Stimulated activated CD8-positive, alpha-beta memory T cell treated with anti-CD3 and anti-CD28 coated beads, Interleukin-15, amount 100 ng/mL, for 4 hours (primary cell): Measurements from ENCODE around the gene BICC1.

Experiments
- DNase-seq, 2 donors: peaks; one replicate each; pipeline ENCODE4 v3.0.0-alpha.2; 2020; ENCODE audit warnings: low read depth in 2 of 2

The BICC1 gene

DNA sequence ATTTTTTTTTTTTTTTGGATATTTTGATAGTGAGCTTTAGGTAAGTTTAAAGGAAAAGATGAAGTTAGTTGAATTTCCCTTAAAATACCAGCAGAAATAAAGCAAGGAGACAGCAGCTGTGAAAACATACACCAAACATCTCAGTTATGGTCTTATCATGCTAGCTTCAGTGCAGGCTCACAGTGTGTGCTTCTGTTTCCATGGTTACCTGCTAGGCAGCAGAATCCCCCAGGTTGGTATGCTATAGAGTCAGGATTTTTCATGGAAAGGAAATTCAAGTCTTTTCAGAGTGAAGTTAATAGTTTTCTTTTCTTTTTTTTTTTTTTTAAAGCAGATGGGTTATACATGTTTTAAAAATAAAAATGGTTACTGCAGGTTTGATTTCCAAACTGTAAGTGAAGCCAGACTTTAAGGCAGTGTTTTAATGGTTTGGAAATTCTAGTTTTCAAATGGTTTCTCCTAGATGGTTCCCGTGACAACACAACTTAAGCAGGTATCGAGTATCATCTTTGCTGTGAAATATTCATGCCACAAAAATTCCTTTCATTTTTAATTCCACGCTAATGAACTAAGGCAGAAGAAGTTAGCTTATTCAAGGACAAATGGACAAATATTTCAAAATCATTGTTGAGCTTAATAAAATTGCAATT lies 230.9 kb downstream of the BICC1 start:
- no peak for DNase-seq

DNA sequence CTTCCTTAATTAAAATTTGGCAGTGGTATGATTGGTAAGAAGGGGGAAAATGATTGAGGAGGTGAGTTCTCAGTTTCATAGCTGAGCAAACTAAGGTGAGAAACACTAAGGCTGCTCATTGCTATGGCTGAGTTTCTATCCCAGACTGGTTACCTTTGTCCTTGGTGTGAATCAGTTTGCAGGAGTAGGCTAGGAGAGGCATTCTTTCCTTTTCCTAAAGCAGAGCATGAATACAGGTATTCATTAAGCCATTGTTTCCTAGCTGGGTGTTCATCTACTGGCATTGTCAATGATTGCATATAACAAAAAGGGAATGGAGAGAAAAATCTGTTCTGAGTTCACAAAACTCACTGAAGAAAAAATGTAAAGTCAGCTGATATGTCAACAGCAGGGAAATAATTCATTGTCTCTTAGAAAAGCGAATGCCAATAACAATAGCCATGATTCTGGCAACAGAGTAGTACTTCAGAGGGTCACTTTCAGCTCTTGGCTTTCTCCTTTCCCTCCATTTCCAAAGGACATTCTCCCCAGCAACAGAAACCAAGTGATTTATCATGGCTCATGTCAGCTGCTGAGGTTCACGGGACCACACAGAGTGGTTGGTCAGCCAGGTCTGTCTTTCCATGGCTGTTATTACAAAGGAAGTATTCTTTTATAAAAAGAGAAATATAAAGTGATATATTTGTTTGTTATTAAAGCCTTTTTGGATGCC lies 234.0 kb downstream of the BICC1 start:
- no peak for DNase-seq

DNA sequence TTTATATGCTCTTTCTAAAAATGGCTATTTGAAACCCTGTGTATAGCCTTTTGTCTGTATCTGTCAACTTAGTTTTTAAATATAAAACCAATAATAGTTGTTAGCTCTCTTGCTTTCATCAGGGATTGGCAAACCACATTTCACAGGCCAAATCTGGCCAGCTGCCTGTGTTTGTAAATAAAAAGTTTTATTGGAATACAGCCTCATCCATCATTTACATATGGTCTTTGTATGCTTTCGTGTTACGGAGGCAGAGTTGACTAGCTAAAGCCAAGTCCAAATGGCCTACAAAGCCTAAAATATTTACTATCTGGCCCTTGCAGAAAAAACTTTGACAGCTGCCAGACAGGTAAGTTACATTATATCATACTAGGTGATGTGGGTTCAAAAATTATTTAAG lies 235.0 kb downstream of the BICC1 start:
- no peak for DNase-seq

DNA sequence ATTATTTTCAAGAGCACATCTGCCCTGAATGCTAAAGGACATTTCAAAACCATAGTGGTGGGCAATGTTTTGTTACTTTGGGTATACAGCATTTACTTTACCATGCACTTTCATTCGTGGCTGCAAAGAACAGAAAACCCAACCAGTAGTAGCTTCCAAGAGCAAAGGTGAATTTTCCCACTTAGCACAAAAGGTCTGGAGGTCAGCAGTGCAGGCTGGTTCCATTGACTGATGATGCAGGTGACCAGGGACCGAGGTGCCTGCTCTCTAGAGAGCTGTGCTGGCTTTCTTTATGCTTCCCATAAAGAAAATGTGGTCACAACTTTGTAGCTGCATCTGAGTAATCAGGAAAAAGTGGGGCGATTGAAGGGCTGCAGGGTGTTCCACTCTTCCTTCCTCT lies 240.0 kb downstream of the BICC1 start:
- no peak for DNase-seq

DNA sequence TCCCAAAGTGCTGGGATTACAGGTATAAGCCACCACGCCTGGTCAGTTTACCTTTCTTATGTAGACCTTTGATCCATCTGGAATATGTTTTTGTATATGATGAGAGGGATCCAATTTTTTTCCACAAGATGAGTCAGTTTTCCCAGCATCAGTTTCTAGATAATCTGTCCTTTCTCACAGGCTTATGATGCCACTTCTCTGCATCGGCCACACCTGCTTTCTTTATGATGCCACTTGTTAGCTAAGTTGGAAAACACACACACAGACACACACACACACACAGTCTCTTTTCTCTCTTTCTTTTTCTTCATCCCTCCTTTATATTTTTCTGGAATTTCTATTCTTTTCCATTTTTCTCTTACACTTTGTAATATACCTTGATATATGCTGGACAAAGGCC lies 240.8 kb downstream of the BICC1 start:
- DNase-seq, result no peak

DNA sequence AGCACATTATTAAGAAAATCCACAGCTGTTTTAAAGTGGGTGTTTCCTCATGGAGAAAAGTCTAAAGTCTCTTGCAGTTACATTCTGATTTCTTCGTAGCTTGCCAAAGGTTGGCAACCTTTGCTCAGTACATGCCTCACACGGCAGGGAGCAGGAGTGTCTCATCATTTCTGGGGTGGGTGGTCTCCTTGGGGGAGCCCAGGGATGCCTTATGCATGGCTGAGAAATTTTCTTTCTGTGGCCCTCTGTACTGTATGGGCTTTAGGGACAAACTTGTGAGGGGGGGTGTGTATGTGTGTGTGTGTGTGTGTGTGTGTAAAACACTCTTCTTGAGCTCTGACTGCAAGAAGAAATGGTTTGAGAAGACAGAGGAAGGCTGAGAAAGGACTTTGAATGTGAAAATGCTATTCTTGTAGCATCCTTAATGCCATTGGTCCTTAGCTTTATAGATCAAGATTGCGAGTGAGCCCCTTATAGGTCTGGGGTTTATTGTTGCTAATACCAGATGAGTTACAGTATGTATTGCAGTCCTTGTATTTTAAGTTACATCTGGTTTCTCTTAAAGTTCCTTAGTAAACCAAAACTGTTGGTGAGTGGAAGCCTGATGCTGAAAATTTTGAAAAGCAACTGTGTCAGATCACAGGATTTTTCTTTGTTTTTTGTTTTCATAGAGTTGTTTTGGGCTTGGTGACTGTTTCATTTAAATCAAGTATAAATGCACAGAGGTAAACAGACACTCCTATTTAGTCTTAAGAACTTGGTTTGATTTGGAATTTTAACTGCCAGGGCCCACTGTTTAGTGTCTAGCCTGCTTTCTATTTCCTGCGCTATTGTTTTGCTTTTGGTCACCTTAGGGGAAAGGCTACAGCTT lies 242.0 kb downstream of the BICC1 start:
- DNase-seq, result no peak

DNA sequence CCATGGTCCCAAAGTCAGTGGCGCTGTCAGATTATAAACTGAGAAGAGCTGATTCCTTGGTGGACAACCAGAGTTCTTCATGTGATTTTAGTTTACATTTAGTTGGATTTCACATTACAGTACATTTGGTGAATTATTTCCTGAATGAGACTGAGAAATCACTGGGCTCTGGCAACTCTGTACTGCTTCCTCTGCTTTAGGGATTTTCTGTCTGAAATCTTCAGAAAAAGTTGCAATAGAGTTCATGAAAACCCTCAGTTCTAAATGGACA lies 242.6 kb downstream of the BICC1 start:
- DNase-seq, result no peak

DNA sequence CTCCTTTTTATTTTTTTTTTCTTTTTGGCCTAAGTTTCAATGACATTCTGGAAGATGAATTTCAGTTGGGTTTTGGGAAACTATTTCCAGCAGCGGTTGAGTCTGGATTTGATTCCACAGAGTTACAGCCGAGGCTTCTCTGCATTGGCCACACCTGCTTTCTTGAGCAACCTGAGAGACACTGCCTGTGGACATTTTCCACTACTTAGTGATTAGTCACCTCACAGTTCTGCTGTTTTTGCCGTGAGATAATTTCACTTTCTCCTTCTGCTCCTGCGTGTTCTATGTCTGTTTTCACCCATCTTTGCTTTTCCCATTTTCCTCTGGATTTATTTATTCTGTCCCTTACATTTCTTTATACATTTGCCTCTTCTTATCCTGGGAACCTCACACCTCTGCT lies 243.0 kb downstream of the BICC1 start:
- DNase-seq, result no peak

DNA sequence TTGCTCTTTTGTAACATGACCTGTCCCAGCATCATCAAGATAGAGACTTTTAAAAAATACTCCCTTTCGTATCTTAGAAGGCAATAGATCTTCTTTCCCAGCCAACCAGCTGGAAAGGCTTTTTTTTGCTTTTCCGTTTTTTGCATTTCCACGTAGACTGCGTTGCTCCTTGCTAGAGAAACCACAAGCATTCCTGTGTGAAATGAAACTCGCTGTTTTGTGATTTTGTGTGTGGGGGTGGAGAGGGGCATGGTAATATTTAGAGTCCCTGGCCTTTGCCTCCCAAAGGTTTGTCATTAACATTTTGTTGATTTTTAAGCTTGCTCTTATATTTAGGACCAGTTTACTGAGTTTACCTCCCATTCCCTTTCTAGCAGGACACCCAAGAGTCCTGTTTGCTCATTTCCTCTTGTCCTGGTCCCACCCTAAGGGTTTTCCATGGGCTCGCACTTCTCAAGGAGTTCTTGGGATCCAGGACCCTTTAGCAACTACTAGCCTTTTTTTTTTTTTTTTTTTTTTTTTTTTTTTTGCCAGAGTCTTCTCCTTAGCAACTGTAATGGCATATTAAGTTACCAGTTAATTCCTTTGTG lies 243.6 kb downstream of the BICC1 start:
- no peak for DNase-seq

DNA sequence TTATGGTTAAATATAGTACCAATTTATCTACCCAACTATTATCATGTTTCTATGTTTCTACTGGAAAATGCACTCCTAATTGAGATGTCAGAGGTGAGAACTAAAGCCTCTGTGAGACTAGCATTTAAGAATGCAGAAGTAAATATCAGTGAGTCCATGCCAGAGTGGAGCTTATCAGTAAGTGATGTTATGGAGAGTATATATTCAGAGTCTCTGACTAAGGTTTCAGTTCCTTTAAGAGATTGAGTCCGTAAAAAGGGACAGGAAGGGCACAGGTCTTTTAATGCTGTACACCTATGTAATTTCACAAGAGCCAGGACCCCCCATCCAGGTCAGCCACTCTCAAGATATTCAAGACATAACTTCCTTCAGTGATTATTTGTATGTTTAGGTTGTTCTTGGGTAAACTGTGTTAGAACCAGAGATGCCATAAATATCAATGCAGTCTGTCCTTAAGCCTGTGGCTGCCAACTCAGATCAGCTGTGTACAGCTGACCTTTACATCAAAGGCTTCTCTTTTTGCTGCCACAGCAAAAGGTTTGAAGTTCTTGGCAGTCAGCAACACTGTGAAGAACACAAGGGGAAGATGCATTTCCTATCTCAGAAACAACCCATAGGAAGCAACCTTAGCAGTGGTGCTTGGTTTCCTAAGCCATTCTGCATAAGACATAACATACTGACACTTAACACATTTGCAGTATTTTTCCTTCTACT lies 244.8 kb downstream of the BICC1 start:
- DNase-seq, result no peak

DNA sequence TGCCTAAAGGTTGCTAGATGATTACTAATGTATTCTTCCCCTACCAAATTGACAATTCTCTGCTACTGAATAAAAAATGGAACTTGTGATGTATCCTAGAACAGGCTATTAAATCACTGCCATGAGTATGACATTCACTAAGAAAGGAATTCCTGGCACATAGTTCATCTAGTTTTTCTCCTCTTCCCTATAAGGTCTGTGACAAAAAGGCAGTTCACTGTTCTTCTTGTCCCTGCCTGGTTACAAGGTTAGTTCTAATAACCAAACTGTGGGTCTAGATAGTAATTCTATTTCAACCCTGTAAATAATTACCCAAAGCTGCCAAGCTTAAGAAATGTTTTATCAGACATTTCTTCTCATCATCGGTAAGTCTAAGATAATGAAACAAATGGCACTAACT lies 245.6 kb downstream of the BICC1 start:
- no peak for DNase-seq

DNA sequence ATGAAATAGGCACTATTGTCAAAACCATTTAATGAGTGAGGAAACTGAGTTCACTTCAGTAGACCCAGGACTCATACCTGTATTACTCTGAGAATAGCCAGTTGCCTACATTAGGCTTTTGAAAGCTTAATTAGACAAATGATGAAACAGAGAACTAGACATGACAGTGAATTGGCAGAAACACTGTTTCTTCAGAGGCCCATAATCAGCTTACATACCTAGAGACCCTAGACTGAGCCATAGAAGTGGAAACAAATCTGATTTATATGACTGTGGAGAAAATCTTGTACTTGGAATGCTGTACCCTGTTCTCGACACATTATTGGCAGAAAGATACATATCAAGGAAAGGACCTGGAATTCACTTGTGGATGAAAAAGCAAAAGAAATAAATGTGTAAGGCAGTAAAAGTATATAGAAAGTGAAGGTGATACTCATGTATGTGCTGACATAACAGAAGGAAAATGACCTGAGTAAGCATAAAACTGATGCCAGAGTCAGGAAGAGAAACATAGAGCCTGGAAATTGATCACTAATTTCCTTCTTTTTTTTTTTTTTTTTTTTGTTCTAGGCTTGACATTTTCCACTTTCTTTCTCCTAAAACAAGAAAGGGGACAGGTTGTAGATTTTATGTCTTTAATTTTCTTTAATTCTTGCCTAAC lies 251.5 kb downstream of the BICC1 start:
- DNase-seq, result no peak

DNA sequence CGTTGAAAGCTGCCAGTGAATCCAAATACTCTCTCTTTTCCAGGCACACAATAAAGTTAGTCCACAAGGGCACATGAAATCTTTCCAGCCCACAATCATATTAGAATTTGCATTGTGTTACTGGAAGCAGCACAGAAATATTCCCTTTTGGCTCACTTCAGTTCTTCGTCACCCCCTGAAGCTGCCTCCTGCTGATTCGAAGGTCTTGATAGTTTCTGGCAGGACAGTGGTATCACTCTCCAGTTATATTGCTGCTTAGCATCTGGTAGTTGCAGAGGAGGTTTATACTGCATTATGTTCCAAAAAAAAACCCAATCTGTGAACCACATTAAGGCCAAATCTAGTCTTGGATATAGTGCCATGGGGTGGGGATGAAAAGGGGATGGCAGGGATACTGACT lies 253.2 kb downstream of the BICC1 start:
- no peak for DNase-seq

DNA sequence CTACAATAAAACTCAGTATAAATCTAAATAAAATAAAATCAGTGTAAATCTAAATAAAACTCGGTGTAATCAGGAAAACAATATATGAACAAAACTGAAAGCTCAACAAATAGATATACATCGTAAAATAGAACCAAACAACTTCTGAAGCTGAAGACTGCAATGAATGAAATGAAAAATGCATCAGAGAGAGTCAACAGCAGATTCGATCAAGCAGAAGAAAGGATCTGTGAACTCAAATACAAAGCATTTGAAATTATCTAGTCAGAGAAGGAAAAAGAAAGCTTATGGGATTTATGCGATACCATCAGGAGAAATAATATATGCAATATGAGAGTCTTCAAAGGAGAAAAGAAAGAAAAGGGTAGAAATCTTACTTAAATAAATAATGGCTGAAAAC lies 255.0 kb downstream of the BICC1 start:
- no peak for DNase-seq

DNA sequence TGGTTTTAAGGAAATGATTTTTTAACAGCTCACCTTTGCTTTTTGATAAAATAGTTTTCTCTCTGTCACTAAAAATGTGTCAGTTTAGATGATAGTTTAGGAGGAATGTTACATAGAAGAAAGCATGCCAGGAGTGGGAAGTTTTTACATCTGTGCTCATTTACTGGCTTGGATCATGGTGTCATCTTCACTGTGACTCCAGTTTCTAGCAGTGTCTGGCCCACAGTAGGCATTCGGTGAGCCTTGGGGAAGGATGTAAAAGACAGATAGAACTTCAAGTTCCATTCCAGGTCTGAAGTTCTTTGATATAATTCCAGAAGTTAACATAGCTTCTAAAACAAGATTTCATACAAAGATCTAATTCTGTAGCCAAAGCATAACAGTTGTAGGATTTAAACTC lies 259.2 kb downstream of the BICC1 start:
- DNase-seq, result no peak

DNA sequence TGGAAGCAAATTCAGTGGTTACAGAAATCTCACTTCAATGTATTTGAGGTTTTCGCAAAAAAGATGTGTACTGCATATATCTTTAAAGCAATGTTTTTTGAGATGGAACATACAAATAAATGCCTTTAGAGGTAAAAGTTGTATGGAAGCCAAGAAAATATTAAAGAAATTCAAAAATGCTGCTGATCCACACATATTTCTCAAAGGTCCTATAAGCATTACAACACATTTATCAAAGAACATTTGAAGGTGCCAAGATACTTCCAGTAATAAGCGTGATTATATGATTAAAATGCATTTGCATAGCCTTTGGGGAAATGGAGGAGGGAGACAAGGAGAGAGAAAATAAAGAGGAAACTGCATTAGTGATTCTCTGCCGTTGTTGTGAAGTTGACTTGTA lies 260.1 kb downstream of the BICC1 start:
- no peak for DNase-seq

DNA sequence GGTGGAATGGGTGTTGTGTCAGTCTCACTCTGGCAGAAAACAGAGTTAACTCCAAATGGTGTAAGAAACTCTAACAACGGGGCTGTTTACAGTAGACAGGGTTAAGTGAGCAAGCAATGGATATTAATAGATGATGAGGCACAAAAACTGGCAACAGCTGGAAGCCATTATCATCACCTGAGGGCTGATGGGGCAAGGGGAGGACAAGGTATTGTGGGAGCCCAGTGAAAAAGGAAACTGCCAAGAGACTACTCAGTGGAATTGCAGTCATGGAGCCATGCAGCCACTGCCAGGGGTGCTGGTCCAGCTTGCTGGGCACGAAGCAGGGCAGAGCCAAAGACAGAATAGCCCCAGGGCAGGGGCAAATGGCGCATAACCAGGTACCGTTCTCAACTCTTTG lies 260.7 kb downstream of the BICC1 start:
- DNase-seq, result no peak

DNA sequence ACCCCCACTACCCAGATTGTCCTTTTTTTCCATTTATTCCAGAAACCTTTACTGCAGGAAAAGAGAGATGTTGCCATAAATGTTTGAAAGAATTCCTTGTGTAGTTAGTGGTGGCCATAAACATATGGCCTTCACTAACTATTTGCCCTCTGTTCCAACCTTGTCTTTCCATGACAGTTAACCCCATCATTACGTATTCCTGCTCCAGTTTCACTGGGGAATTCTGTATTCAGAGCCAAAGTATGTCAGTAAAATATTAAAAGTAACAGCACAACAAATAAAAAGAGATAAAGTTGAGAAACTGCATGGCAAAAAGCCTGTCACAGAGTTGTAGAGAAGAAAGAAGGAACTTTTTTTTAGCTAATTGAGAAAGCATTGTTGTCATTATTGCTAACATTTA lies 261.3 kb downstream of the BICC1 start:
- no peak for DNase-seq

DNA sequence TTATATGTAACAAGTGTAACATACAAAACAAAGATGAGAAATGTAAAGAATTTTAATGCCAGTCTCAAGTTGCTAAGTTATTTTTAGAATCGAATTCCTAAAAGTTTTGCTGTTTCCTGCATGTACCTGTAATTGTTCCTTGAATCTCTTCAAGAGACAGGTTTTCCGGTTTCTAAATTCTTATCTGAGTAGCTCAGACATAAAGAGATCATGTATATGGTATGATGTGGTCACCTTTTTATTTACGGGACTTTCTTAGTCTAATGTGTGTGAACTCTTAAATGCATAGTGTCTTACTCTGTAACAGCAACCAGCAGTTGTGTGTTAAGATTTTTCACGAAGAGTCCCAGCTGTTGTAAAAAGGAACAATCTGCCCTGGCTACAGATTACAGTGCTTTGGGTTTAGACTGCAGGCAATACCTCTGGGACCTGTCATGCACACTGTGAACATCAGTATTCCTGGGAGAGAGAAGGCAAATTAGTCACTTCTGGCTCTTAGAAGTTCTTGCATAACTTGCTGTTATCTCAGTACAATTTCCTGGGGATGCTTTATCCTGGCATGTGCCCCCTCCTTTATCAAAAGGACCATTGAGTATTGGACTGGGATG lies 263.4 kb downstream of the BICC1 start:
- no peak for DNase-seq

DNA sequence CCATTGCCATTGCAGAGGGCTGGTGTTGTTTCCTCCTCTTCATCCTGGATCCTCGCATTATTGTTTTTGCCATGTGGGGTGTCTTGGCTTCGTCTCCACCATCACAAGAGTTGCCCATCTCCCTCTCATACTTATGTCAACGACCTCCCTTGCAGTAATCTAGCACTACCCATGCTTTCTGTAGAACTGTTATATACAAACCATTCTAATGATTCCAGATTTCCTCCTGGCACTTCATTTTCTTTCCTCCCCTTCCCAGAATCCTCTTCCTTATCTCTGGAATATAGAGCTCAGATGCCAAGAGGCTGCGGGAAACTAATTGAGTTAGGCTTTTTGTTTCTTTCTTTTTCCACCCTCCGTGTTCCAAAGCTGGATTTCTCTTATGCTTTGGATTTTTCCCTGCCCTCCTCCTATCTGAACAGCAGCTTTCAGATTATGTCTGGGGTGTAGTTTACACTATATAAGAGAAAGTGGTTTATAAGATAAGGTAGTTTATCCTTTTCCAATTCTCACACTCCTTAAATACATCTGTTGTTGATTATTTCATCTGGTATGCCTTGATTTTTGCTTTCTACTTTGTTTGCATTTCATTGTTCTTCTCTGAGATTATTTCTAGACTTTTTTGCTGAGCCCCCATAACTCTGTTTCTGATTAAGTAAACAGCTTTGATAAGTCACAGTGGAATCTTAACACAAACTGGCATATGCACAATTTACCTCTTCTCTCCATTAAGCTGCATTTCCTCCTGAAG lies 264.1 kb downstream of the BICC1 start:
- no peak for DNase-seq
